Measurements from ENCODE around the gene GOLGA8Q. TPM values are rescaled to one million over a fixed set of nuclear protein-coding genes. Genes with fewer than 3 reads are reported as not detected.
"Not testable (repeated sequence)": the region's sequence is repeated elsewhere in the genome, so short reads cannot be mapped to it uniquely, and the experiment has no call there.

The GOLGA8Q gene
- total RNA-seq, 1 experiment from 2014 or later = 2.0 TPM

- BruUV-seq (replicated peaks); H3K36me3 Mint-ChIP-seq (ENCODE audit: insufficient read depth, unreplicated experiment); DNase-seq (ENCODE audit: unreplicated experiment); POLR2A ChIA-PET; H3K4me1 Mint-ChIP-seq (ENCODE audit: insufficient read depth, unreplicated experiment); H3K27ac Mint-ChIP-seq (ENCODE audit: low read depth, unreplicated experiment); CTCF ChIA-PET; H3K9me3 Mint-ChIP-seq (ENCODE audit: unreplicated experiment); intact Hi-C loops (cut with micrococcal nuclease); H3K4me3 Mint-ChIP-seq (ENCODE audit: unreplicated experiment); H3K27me3 Mint-ChIP-seq (ENCODE audit: insufficient read depth, unreplicated experiment): not testable (repeated sequence)
- peak; percentile 25 for TF ChIP-seq CTCF (IDR thresholded peaks at IDR 0.05; ENCODE audit: unreplicated experiment)
Observed at GRCh38 chr15:30566949-30567348, 15.1 kb downstream of the GOLGA8Q start.

- H3K27me3 Mint-ChIP-seq (ENCODE audit: insufficient read depth, unreplicated experiment); DNase-seq (ENCODE audit: unreplicated experiment); H3K36me3 Mint-ChIP-seq (ENCODE audit: insufficient read depth, unreplicated experiment); CTCF ChIA-PET; intact Hi-C loops (cut with micrococcal nuclease); POLR2A ChIA-PET; H3K9me3 Mint-ChIP-seq (ENCODE audit: unreplicated experiment); H3K4me1 Mint-ChIP-seq (ENCODE audit: insufficient read depth, unreplicated experiment); H3K4me3 Mint-ChIP-seq (ENCODE audit: unreplicated experiment); H3K27ac Mint-ChIP-seq (ENCODE audit: low read depth, unreplicated experiment): not testable (repeated sequence)
- TSS peak; percentile 72 for BruUV-seq (replicated peaks)
Observed at GRCh38 chr15:30573012-30573491, 21.2 kb downstream of the GOLGA8Q start.

- H3K4me1 Mint-ChIP-seq (ENCODE audit: insufficient read depth, unreplicated experiment); H3K36me3 Mint-ChIP-seq (ENCODE audit: insufficient read depth, unreplicated experiment); H3K27me3 Mint-ChIP-seq (ENCODE audit: insufficient read depth, unreplicated experiment); H3K27ac Mint-ChIP-seq (ENCODE audit: low read depth, unreplicated experiment); CTCF ChIA-PET; H3K9me3 Mint-ChIP-seq (ENCODE audit: unreplicated experiment); H3K4me3 Mint-ChIP-seq (ENCODE audit: unreplicated experiment); DNase-seq (ENCODE audit: unreplicated experiment); intact Hi-C loops (cut with micrococcal nuclease); POLR2A ChIA-PET; BruUV-seq (replicated peaks): not testable (repeated sequence)
Observed at GRCh38 chr15:30579394-30579970, 27.6 kb downstream of the GOLGA8Q start.

GRCh38 chr15:30580716-30581115 is 28.9 kb downstream of the GOLGA8Q start:
- CTCF ChIA-PET; H3K4me1 Mint-ChIP-seq (ENCODE audit: insufficient read depth, unreplicated experiment); H3K4me3 Mint-ChIP-seq (ENCODE audit: unreplicated experiment); POLR2A ChIA-PET; DNase-seq (ENCODE audit: unreplicated experiment); H3K9me3 Mint-ChIP-seq (ENCODE audit: unreplicated experiment); H3K27ac Mint-ChIP-seq (ENCODE audit: low read depth, unreplicated experiment); H3K36me3 Mint-ChIP-seq (ENCODE audit: insufficient read depth, unreplicated experiment); BruUV-seq (replicated peaks); intact Hi-C loops (cut with micrococcal nuclease); H3K27me3 Mint-ChIP-seq (ENCODE audit: insufficient read depth, unreplicated experiment): not testable (repeated sequence)

- CTCF ChIA-PET = interaction anchor here (0.7 kb wide), 1 partner anchor 352 kb away, joined by 3 read pairs; no protein-coding TSS in a partner anchor
- BruUV-seq (replicated peaks); H3K27me3 Mint-ChIP-seq (ENCODE audit: insufficient read depth, unreplicated experiment); intact Hi-C loops (cut with micrococcal nuclease); H3K36me3 Mint-ChIP-seq (ENCODE audit: insufficient read depth, unreplicated experiment); H3K4me3 Mint-ChIP-seq (ENCODE audit: unreplicated experiment); DNase-seq (ENCODE audit: unreplicated experiment); POLR2A ChIA-PET; H3K27ac Mint-ChIP-seq (ENCODE audit: low read depth, unreplicated experiment); H3K9me3 Mint-ChIP-seq (ENCODE audit: unreplicated experiment); H3K4me1 Mint-ChIP-seq (ENCODE audit: insufficient read depth, unreplicated experiment): not testable (repeated sequence)
- TF ChIP-seq CTCF (IDR thresholded peaks at IDR 0.05; ENCODE audit: unreplicated experiment) = peak; percentile 29
Observed at GRCh38 chr15:30598953-30599352, 47.1 kb downstream of the GOLGA8Q start.

- intact Hi-C loops (cut with micrococcal nuclease); H3K27me3 Mint-ChIP-seq (ENCODE audit: insufficient read depth, unreplicated experiment); H3K4me1 Mint-ChIP-seq (ENCODE audit: insufficient read depth, unreplicated experiment); H3K9me3 Mint-ChIP-seq (ENCODE audit: unreplicated experiment); BruUV-seq (replicated peaks); POLR2A ChIA-PET; H3K36me3 Mint-ChIP-seq (ENCODE audit: insufficient read depth, unreplicated experiment); CTCF ChIA-PET; H3K4me3 Mint-ChIP-seq (ENCODE audit: unreplicated experiment); DNase-seq (ENCODE audit: unreplicated experiment); H3K27ac Mint-ChIP-seq (ENCODE audit: low read depth, unreplicated experiment): not testable (repeated sequence)
Observed at GRCh38 chr15:30603796-30604195, 51.9 kb downstream of the GOLGA8Q start, which contains the start of gene GOLGA8H. Gene GOLGA8H (plus strand): TSS chr15:30604028. CDS start chr15:30604126, 98 bp downstream.

Other genes starting within 250 kb of the GOLGA8Q start
- 1.9 TPM in 1 of 2 replicates, not detected in the other for gene CHRFAM7A, start 158.5 kb upstream of the GOLGA8Q start, total RNA-seq (2022)
- 3.0 and 5.3 TPM in 2 replicates for gene GOLGA8R, start 137.8 kb upstream of the GOLGA8Q start, total RNA-seq (2022)
- 0.70 and 0.71 TPM in 2 replicates for gene GOLGA8H, start 52.0 kb downstream of the GOLGA8Q start, total RNA-seq (2022)

Measured in MCF 10A (cell line).